Gastrocnemius medialis (tissue), 4 donors: ENCODE data around the gene PDXDC1. TPM values are rescaled to one million over a fixed set of nuclear protein-coding genes. Genes with fewer than 3 reads are reported as not detected.
"Not testable (repeated sequence)": the region's sequence is repeated elsewhere in the genome, so short reads cannot be mapped to it uniquely, and the experiment has no call there.

Source experiments
- ATAC-seq, 2 donors: fragments of 150-250 bp; one replicate each; pipeline ENCODE4 v1.9.1; 2016
- DNase-seq, 2 donors: peaks; one replicate each; pipeline ENCODE4 v3.0.0-alpha.2; 2019
- H3K27ac ChIP-seq, 4 donors: fragments of 200-600 bp; sonication (generic); 1 replicate in 1 of 4; 2 replicates in 3 of 4; pipeline ENCODE4 v1.5.1; 2016 to 2018; ENCODE audit warnings: mild to moderate bottlenecking in 2 of 4, moderate library complexity in 1 of 4
- H3K27me3 ChIP-seq, 3 donors: fragments of 200-600 bp; sonication (generic) in 2 of 3; 1 replicate in 1 of 3; 2 replicates in 2 of 3; pipeline versions ENCODE4 v1.5.1 to v1.6.0; 2016 to 2019; ENCODE audit warnings: mild to moderate bottlenecking in 1 of 3, moderate library complexity in 1 of 3
- H3K36me3 ChIP-seq, 2 donors: fragments of 200-600 bp; sonication (generic) in 1 of 2; one replicate each; pipeline ENCODE4 v1.5.1; 2017 to 2018
- H3K4me1 ChIP-seq, 2 donors: fragments of 200-600 bp; sonication (generic) in 1 of 2; one replicate each; pipeline ENCODE4 v1.5.1; 2016 to 2017; ENCODE audit warnings: mild to moderate bottlenecking in 2 of 2
- H3K4me3 ChIP-seq, 4 donors: fragments of 200-600 bp; sonication (generic) in 3 of 4; 1 replicate in 1 of 4; 2 replicates in 3 of 4; pipeline ENCODE4 v1.5.1; 2016 to 2019; ENCODE audit warnings: mild to moderate bottlenecking in 2 of 4
- H3K9me3 ChIP-seq, 3 donors: fragments of 200-600 bp; sonication (generic) in 2 of 3; 1 replicate in 1 of 3; 2 replicates in 2 of 3; pipeline ENCODE4 v1.5.1; 2016 to 2019
- POLR2A ChIP-seq, 2 donors: fragments of 450-650 bp; IDR thresholded peaks; one replicate each; pipeline ENCODE4 v1.6.1; 2017; ENCODE audit warnings: antibody characterized with exemption in 2 of 2, mild to moderate bottlenecking in 2 of 2, moderate library complexity in 2 of 2
- in situ Hi-C, 4 donors: fragments of 200-750 bp; cut with MboI; loops; one replicate each; pipeline versions ENCODE4 v1.15.0 to v1.8.0; 2017; ENCODE audit warnings: low sequenced_read_pairs in 4 of 4
- intact Hi-C: fragments of 100-400 bp; cut with DNase I; formaldehyde crosslinking; loops from one replicate; pipeline ENCODE4 v1.15.1; 2023; ENCODE audit warnings: low total_unique reads
- total RNA-seq, 4 donors: library from RNA; depleted of rRNA; stranded (reverse); fragments of >200 nt; gene quantifications; one replicate each; pipeline versions ENCODE4 v1.1.0 to v1.2.3, GENCODE V29; 2016

Gene PDXDC1
- 10 to 100 TPM; 34.3 to 69.0 (median 45.2) TPM for total RNA-seq

GRCh38 chr16:14974656-14975417, at the start of gene PDXDC1:
Gene PDXDC1, plus strand, starts transcription at chr16:14975026. Its CDS starts 174 bp downstream, at chr16:14975200.
- peak; percentile 65 to 67 for TF ChIP-seq POLR2A (IDR thresholded peaks at IDR 0.05)
- peak; percentile 85 to 92 for DNase-seq
- Histone ChIP-seq H3K27ac (peak within 1 kb of the TSS; percentile 78 to 94 (median 89)), H3K4me1 (peaks cover 13 to 14% of the 10 kb centered on the region in 2 donors), H3K4me3 (peak within 1 kb of the TSS; percentile 71 to 93 (median 86))
- H3K36me3 ChIP-seq, H3K27me3 ChIP-seq, intact Hi-C loops, H3K9me3 ChIP-seq, in situ Hi-C loops: not testable (repeated sequence)
- ATAC-seq, result peak; percentile 87 to 91

GRCh38 chr16:14928064-14928714, 46.6 kb upstream of the PDXDC1 start:
- H3K27me3 ChIP-seq, H3K36me3 ChIP-seq, H3K27ac ChIP-seq, H3K4me3 ChIP-seq, intact Hi-C loops, H3K4me1 ChIP-seq, H3K9me3 ChIP-seq, in situ Hi-C loops: not testable (repeated sequence)
- peak; percentile 4 to 14 for DNase-seq
- ATAC-seq, result peak in 1 of 2 donors; percentile 42

GRCh38 chr16:14929176-14929575, 45.6 kb upstream of the PDXDC1 start:
- H3K4me1 ChIP-seq, H3K27me3 ChIP-seq, ATAC-seq, H3K27ac ChIP-seq, intact Hi-C loops, DNase-seq, in situ Hi-C loops, H3K9me3 ChIP-seq, H3K4me3 ChIP-seq, H3K36me3 ChIP-seq: not testable (repeated sequence)

- H3K4me3 ChIP-seq, in situ Hi-C loops, DNase-seq, H3K9me3 ChIP-seq, intact Hi-C loops, H3K4me1 ChIP-seq, H3K27ac ChIP-seq, H3K36me3 ChIP-seq, ATAC-seq, H3K27me3 ChIP-seq: not testable (repeated sequence)
Measured at GRCh38 chr16:14930246-14930645, 44.6 kb upstream of the PDXDC1 start.

- DNase-seq, H3K27ac ChIP-seq, intact Hi-C loops, ATAC-seq, H3K4me1 ChIP-seq, in situ Hi-C loops, H3K4me3 ChIP-seq, H3K36me3 ChIP-seq, H3K27me3 ChIP-seq, H3K9me3 ChIP-seq: not testable (repeated sequence)
Measured at GRCh38 chr16:14930971-14931370, 43.9 kb upstream of the PDXDC1 start.

- in situ Hi-C loops, H3K27ac ChIP-seq, H3K9me3 ChIP-seq, H3K4me3 ChIP-seq, H3K27me3 ChIP-seq, ATAC-seq, H3K4me1 ChIP-seq, intact Hi-C loops, H3K36me3 ChIP-seq: not testable (repeated sequence)
- peak in 1 of 2 donors; percentile 5 for DNase-seq
Measured at GRCh38 chr16:14932581-14933375, 42.0 kb upstream of the PDXDC1 start.

- DNase-seq, H3K9me3 ChIP-seq, H3K27ac ChIP-seq, H3K4me1 ChIP-seq, H3K27me3 ChIP-seq, H3K4me3 ChIP-seq, H3K36me3 ChIP-seq, ATAC-seq, intact Hi-C loops, in situ Hi-C loops: not testable (repeated sequence)
Measured at GRCh38 chr16:14937143-14937542, 37.7 kb upstream of the PDXDC1 start, which contains the start of gene NPIPA1. Gene NPIPA1, plus strand, starts transcription at chr16:14937443. Its CDS starts 0 bp downstream, at chr16:14937443.

- H3K27me3 ChIP-seq, in situ Hi-C loops, ATAC-seq, intact Hi-C loops, H3K36me3 ChIP-seq, H3K4me1 ChIP-seq, H3K4me3 ChIP-seq, H3K27ac ChIP-seq, H3K9me3 ChIP-seq: not testable (repeated sequence)
- DNase-seq, result peak in 1 of 2 donors; percentile 3
Measured at GRCh38 chr16:14937994-14938393, 36.8 kb upstream of the PDXDC1 start.

GRCh38 chr16:14942686-14943085, 32.1 kb upstream of the PDXDC1 start:
- DNase-seq, intact Hi-C loops, in situ Hi-C loops, H3K27ac ChIP-seq, H3K27me3 ChIP-seq, H3K4me1 ChIP-seq, H3K4me3 ChIP-seq, ATAC-seq, H3K9me3 ChIP-seq, H3K36me3 ChIP-seq: not testable (repeated sequence)
